IMR-90 (cell line): ENCODE measurements around the gene ZNF202. TPM values are rescaled to one million over a fixed set of nuclear protein-coding genes. Genes with fewer than 3 reads are reported as not detected.

Experiments
- ATAC-seq: fragments of 200-7000 bp; cut with Tn5 transposase; 2 replicates; pipeline ENCODE4 v1.9.1; 2020; ENCODE audit warnings: low read depth, mild to moderate bottlenecking, moderate library complexity
- BruUV-seq: library from RNA; stranded (reverse); fragments of 400-500 nt; replicated peaks from 2 replicates; lab custom pipeline; 2021; lab: Mats Ljungman, UMichigan
- CTCF ChIA-PET: fragments of 300-600 bp; formaldehyde crosslinking; extraction: SDS; loops from one replicate; lab custom pipeline; 2021; ENCODE audit warnings: antibody characterized with exemption; lab: Yijun Ruan, JAX
- POLR2A ChIA-PET: fragments of 300-600 bp; sonication (Branson Sonifier 250); formaldehyde crosslinking; loops from one replicate; lab custom pipeline; 2022; ENCODE audit warnings: antibody characterized with exemption; ENCODE audit not compliant: unreplicated experiment; lab: Charles Lee
- DNase-seq: peaks from one replicate; pipeline ENCODE4 v3.0.0; 2013
- H2AFZ ChIP-seq: replicated peaks from 2 replicates; pipeline ENCODE3; 2013; ENCODE audit warnings: low read length, mild to moderate bottlenecking; ENCODE audit not compliant: poor library complexity
- H2AK5ac ChIP-seq: 2 replicates; pipeline ENCODE4 v1.6.1; 2013; ENCODE audit warnings: low read depth, low read length, inconsistent platforms
- H2AK9ac ChIP-seq: replicated peaks from 2 replicates; pipeline ENCODE3; 2013; ENCODE audit warnings: mild to moderate bottlenecking, low read depth, low read length, moderate library complexity; ENCODE audit not compliant: poor library complexity
- H2BK120ac ChIP-seq: 2 replicates; pipeline ENCODE4 v1.6.1; 2013; ENCODE audit warnings: low read depth, low read length, inconsistent platforms
- H2BK15ac ChIP-seq: 3 replicates; pipeline ENCODE4 v1.6.1; 2013; ENCODE audit warnings: low read depth, low read length, inconsistent platforms
- H2BK20ac ChIP-seq: 2 replicates; pipeline ENCODE4 v1.6.1; 2013; ENCODE audit warnings: low read depth, mild to moderate bottlenecking, inconsistent platforms, low read length, moderate library complexity
- H2BK5ac ChIP-seq: 2 replicates; pipeline ENCODE4 v1.6.1; 2013; ENCODE audit warnings: mild to moderate bottlenecking, low read depth, low read length, inconsistent platforms; ENCODE audit not compliant: poor library complexity, severe bottlenecking
- H3K14ac ChIP-seq: replicated peaks from 2 replicates; pipeline ENCODE4 v1.6.1; 2013; ENCODE audit warnings: low read depth, low read length, inconsistent platforms
- H3K18ac ChIP-seq: 2 replicates; pipeline ENCODE4 v1.6.1; 2013; ENCODE audit warnings: low read depth, low read length, control low read depth
- H3K23ac ChIP-seq: 2 replicates; pipeline ENCODE4 v1.6.1; 2013; ENCODE audit warnings: low read depth, low read length, inconsistent platforms
- H3K27ac ChIP-seq: 2 replicates; pipeline ENCODE4 v1.5.1; 2013; ENCODE audit warnings: mild to moderate bottlenecking, control low read depth, low read length; ENCODE audit not compliant: insufficient read depth
- H3K27me3 ChIP-seq: 2 replicates; pipeline ENCODE4 v1.6.1; 2013; ENCODE audit warnings: low read length; ENCODE audit not compliant: control insufficient read depth, insufficient read depth
- H3K36me3 ChIP-seq: 2 replicates; pipeline ENCODE4 v1.6.1; 2013; ENCODE audit warnings: low read length, mixed read lengths; ENCODE audit not compliant: control insufficient read depth, insufficient read depth
- H3K4ac ChIP-seq: 2 replicates; pipeline ENCODE4 v1.6.1; 2013; ENCODE audit warnings: low read depth, low read length, inconsistent platforms
- H3K4me1 ChIP-seq: 2 replicates; pipeline ENCODE4 v1.6.1; 2013; ENCODE audit warnings: low read length, mixed read lengths; ENCODE audit not compliant: control insufficient read depth, insufficient read depth
- H3K4me2 ChIP-seq: 2 replicates; pipeline ENCODE4 v1.6.1; 2013; ENCODE audit warnings: low read depth, mild to moderate bottlenecking, control low read depth, low read length, moderate library complexity
- H3K4me3 ChIP-seq: 2 replicates; pipeline ENCODE4 v1.5.1; 2013; ENCODE audit warnings: low read depth, mild to moderate bottlenecking, control low read depth, low read length, moderate library complexity; ENCODE audit not compliant: insufficient read depth
- H3K56ac ChIP-seq: 2 replicates; pipeline ENCODE4 v1.6.1; 2013; ENCODE audit warnings: low read length, inconsistent platforms; ENCODE audit not compliant: insufficient read depth; ENCODE audit errors: extremely low read depth
- H3K79me1 ChIP-seq, 2 experiments: 2 replicates each; pipeline ENCODE4 v1.6.1; 2013; ENCODE audit warnings: low read length in 2 of 2, inconsistent platforms in 1 of 2, low read depth in 1 of 2
- H3K9ac ChIP-seq: 2 replicates; pipeline ENCODE4 v1.6.1; 2013; ENCODE audit warnings: low read depth, low read length, control low read depth
- H3K9me1 ChIP-seq: 2 replicates; pipeline ENCODE4 v1.6.1; 2013; ENCODE audit warnings: low read length, inconsistent platforms; ENCODE audit not compliant: insufficient read depth
- H3K9me3 ChIP-seq: 2 replicates; pipeline ENCODE4 v1.6.1; 2013; ENCODE audit warnings: low read length; ENCODE audit not compliant: control insufficient read depth, insufficient read depth
- H4K20me1 ChIP-seq: 2 replicates; pipeline ENCODE4 v1.6.1; 2013; ENCODE audit warnings: low read length, inconsistent platforms; ENCODE audit not compliant: insufficient read depth
- H4K5ac ChIP-seq: 2 replicates; pipeline ENCODE4 v1.6.1; 2013; ENCODE audit warnings: mild to moderate bottlenecking, low read depth, low read length, control low read depth
- H4K8ac ChIP-seq, 2 experiments: 2 replicates each; pipeline ENCODE4 v1.6.1; 2013; ENCODE audit warnings: low read depth in 2 of 2, low read length in 2 of 2, control low read depth in 1 of 2, inconsistent platforms in 1 of 2
- H4K91ac ChIP-seq: 2 replicates; pipeline ENCODE4 v1.6.1; 2013; ENCODE audit warnings: low read depth, low read length, inconsistent platforms; ENCODE audit not compliant: insufficient read depth
- CEBPB ChIP-seq: IDR thresholded peaks from 2 replicates; pipeline ENCODE4 v1.6.1; 2012; ENCODE audit warnings: low read depth, low read length, improper control_type of control experiment
- RFX5 ChIP-seq: IDR thresholded peaks from 2 replicates; pipeline ENCODE4 v1.8.0; 2012; ENCODE audit warnings: low read depth, mild to moderate bottlenecking, low read length, moderate library complexity
- WGBS, 2 experiments: methylation state at CpG; one replicate each; pipeline versions ENCODE4 v1.1.5 to v1.1.7; 2013; ENCODE audit warnings: missing lambda C conversion rate in 2 of 2; ENCODE audit not compliant: insufficient read length in 1 of 2; ENCODE audit errors: extremely low coverage in 2 of 2; 5-methylcytosine and 5-hydroxymethylcytosine counted together
- dilution Hi-C: fragments of 300-500 bp; cut with HindIII; formaldehyde crosslinking; loops from one replicate; pipeline ENCODE4 v1.14.3; 2018; ENCODE audit warnings: low sequenced_read_pairs; ENCODE audit not compliant: unreplicated experiment
- in situ Hi-C: fragments of 300-500 bp; cut with MboI; formaldehyde crosslinking; loops from 3 replicates; pipeline ENCODE4 v1.14.3; 2019; ENCODE audit warnings: low sequenced_read_pairs, inconsistent platforms, mixed read lengths
- intact Hi-C: fragments of 100-400 bp; cut with micrococcal nuclease; formaldehyde crosslinking; loops from 2 replicates; pipeline ENCODE4 v1.10.0; 2022
- polyA plus RNA-seq, 3 experiments: library from polyadenylated mRNA; depleted of rRNA; stranded (reverse); fragments of >200 nt; gene quantifications; 2 replicates each; pipeline ENCODE4 v1.2.3, GENCODE V29; 2012; ENCODE audit warnings: low replicate concordance in 1 of 3
- total RNA-seq: library from RNA; depleted of rRNA; stranded (reverse); fragments of >200 nt; gene quantifications from 2 replicates; pipeline ENCODE4 v1.2.3, GENCODE V29; 2012

ZNF202 gene
- total and polyA plus RNA-seq, 2 of the 4 experiments (the other 2 are of a cell fraction) = 7.7 to 8.2 TPM

GRCh38 chr11:123694551-123694950 is 46.9 kb downstream of the ZNF202 start:
- Histone ChIP-seq H4K5ac (no peak overlapping the region), H4K8ac (no peak overlapping the region), H3K56ac (no peak overlapping the region), H3K4me2 (no peak overlapping the region), H2AK5ac (no peak overlapping the region), H4K91ac (no peak overlapping the region), H3K18ac (no peak overlapping the region), H3K4me3 (no peak overlapping the region), H3K79me1 (no peaks in the 10 kb centered on the region), H2AK9ac (no peak overlapping the region), H3K14ac (no peak overlapping the region), H3K9ac (no peak overlapping the region), H3K27ac (no peak overlapping the region), H2AFZ (no peak overlapping the region), H3K9me3 (no peaks in the 10 kb centered on the region), H3K4me1 (no peaks in the 10 kb centered on the region), H2BK5ac (no peak overlapping the region), H3K4ac (no peak overlapping the region), H3K9me1 (no peaks in the 10 kb centered on the region), H2BK20ac (no peak overlapping the region), H2BK120ac (no peak overlapping the region), H3K23ac (no peak overlapping the region), H3K36me3 (no peaks in the 10 kb centered on the region), H4K20me1 (no peaks in the 10 kb centered on the region), H2BK15ac (no peak overlapping the region), H3K27me3 (peaks cover 8% of the 10 kb centered on the region)
- no peak for TF ChIP-seq RFX5
- TF ChIP-seq CEBPB = peak; percentile 50; the same call in 1 of the 2 replicates
- DNase-seq (no peak), ATAC-seq (no peak)
- intact Hi-C loops (no loop called here), dilution Hi-C loops (no loop called here), in situ Hi-C loops (no loop called here)
- no TSS peak for BruUV-seq
- no CpG with 5 or more reads among the region's 2 CpGs for WGBS, 2 experiments
- ChIA-PET POLR2A (no interaction called here), CTCF (interaction anchor here (0.6 kb wide), 1 partner anchor 114 kb away, joined by 4 read pairs; no protein-coding TSS in a partner anchor)
